AG20443 (cell line): ENCODE measurements around the gene CPVL.

Experiments used
- DNase-seq: peaks from one replicate; pipeline ENCODE4 v3.0.0; 2012; ENCODE audit warnings: low spot score, mixed read lengths

CPVL gene

GRCh38 chr7:29000717-29001076 lies 145.6 kb downstream of the CPVL start:
- no peak for DNase-seq

GRCh38 chr7:28999895-29000716 lies 146.2 kb downstream of the CPVL start:
- no peak for DNase-seq

- DNase-seq: no peak
Observed at GRCh38 chr7:28999427-28999826, 146.9 kb downstream of the CPVL start.

GRCh38 chr7:28998105-28998504 lies 148.2 kb downstream of the CPVL start:
- no peak for DNase-seq

GRCh38 chr7:28996836-28997235 lies 149.5 kb downstream of the CPVL start:
- no peak for DNase-seq

- no peak for DNase-seq
Observed at GRCh38 chr7:28993371-28993770, 153.0 kb downstream of the CPVL start.

- no peak for DNase-seq
Observed at GRCh38 chr7:28992798-28993197, 153.5 kb downstream of the CPVL start.

- peak; percentile 36 for DNase-seq
Observed at GRCh38 chr7:28990200-28990960, 156.0 kb downstream of the CPVL start.

- peak; percentile 19 for DNase-seq
Observed at GRCh38 chr7:28989211-28989980, 156.9 kb downstream of the CPVL start.

- DNase-seq: peak; percentile 76
Observed at GRCh38 chr7:28988810-28989209, 157.5 kb downstream of the CPVL start.

GRCh38 chr7:28988091-28988490 lies 158.2 kb downstream of the CPVL start:
- no peak for DNase-seq

- DNase-seq: peak; percentile 53
Observed at GRCh38 chr7:28986765-28987110, 159.6 kb downstream of the CPVL start.

GRCh38 chr7:28986028-28986764 lies 160.1 kb downstream of the CPVL start:
- DNase-seq: no peak

GRCh38 chr7:28984631-28985030 lies 161.7 kb downstream of the CPVL start:
- peak; percentile 85 for DNase-seq

GRCh38 chr7:28984217-28984616 lies 162.1 kb downstream of the CPVL start:
- DNase-seq: no peak

GRCh38 chr7:28983396-28984190 lies 162.7 kb downstream of the CPVL start:
- no peak for DNase-seq

GRCh38 chr7:28981161-28981465 lies 165.2 kb downstream of the CPVL start:
- DNase-seq: no peak

- no peak for DNase-seq
Observed at GRCh38 chr7:28980451-28981160, 165.7 kb downstream of the CPVL start.

- DNase-seq: no peak
Observed at GRCh38 chr7:28979776-28980175, 166.6 kb downstream of the CPVL start.

- no peak for DNase-seq
Observed at GRCh38 chr7:28977881-28978280, 168.5 kb downstream of the CPVL start.

GRCh38 chr7:28976022-28976421 lies 170.3 kb downstream of the CPVL start:
- DNase-seq: no peak
